Liver (tissue), 9 donors: Measurements from ENCODE around the gene CCDC92B. TPM values are rescaled to one million over a fixed set of nuclear protein-coding genes. Genes with fewer than 3 reads are reported as not detected.

Source experiments
- DNase-seq: peaks from one replicate; pipeline ENCODE4 v3.0.0-alpha.2; 2017; ENCODE audit warnings: low spot score
- H3K27ac ChIP-seq, 2 donors: one replicate each; pipeline ENCODE4 v1.7.0; 2013; ENCODE audit warnings: inconsistent platforms in 2 of 2, low read length in 2 of 2, control low read depth in 1 of 2, low read depth in 1 of 2, mild to moderate bottlenecking in 1 of 2
- H3K27me3 ChIP-seq, 4 donors: one replicate each; pipeline versions ENCODE4 v1.6.1 to v1.7.0; 2013; ENCODE audit warnings: low read length in 3 of 4, inconsistent platforms in 1 of 4, mild to moderate bottlenecking in 1 of 4, moderate library complexity in 1 of 4; ENCODE audit not compliant: control insufficient read depth in 4 of 4, insufficient read depth in 4 of 4
- H3K36me3 ChIP-seq, 4 donors: one replicate each; pipeline versions ENCODE4 v1.6.1 to v1.7.0; 2013; ENCODE audit warnings: low read length in 3 of 4, mild to moderate bottlenecking in 3 of 4, low read depth in 1 of 4, moderate library complexity in 1 of 4; ENCODE audit not compliant: control insufficient read depth in 4 of 4, insufficient read depth in 3 of 4
- H3K4me1 ChIP-seq, 4 donors: one replicate each; pipeline versions ENCODE4 v1.6.1 to v1.7.0; 2013; ENCODE audit warnings: low read length in 3 of 4, mild to moderate bottlenecking in 3 of 4, moderate library complexity in 1 of 4; ENCODE audit not compliant: control insufficient read depth in 4 of 4, insufficient read depth in 4 of 4
- H3K4me3 ChIP-seq, 3 donors: one replicate each; pipeline versions ENCODE4 v1.6.1 to v1.7.0; 2013; ENCODE audit warnings: low read length in 3 of 3, control low read depth in 1 of 3, low read depth in 1 of 3, mild to moderate bottlenecking in 1 of 3
- H3K9ac ChIP-seq, 2 donors: one replicate each; pipeline ENCODE4 v1.7.0; 2013; ENCODE audit warnings: low read length in 2 of 2, mild to moderate bottlenecking in 2 of 2, moderate library complexity in 2 of 2, control low read depth in 1 of 2, low read depth in 1 of 2
- H3K9me3 ChIP-seq, 4 donors: one replicate each; pipeline versions ENCODE4 v1.6.1 to v1.7.0; 2013; ENCODE audit warnings: low read length in 3 of 4; ENCODE audit not compliant: control insufficient read depth in 4 of 4
- EGR1 ChIP-seq, 2 donors: IDR thresholded peaks; 2 replicates each; pipeline ENCODE4 v1.6.1; 2016 to 2018; ENCODE audit warnings: antibody characterized with exemption in 2 of 2, low read depth in 2 of 2
- FOXA1 ChIP-seq: IDR thresholded peaks from 2 replicates; pipeline ENCODE4 v1.6.1; 2016; ENCODE audit warnings: antibody characterized with exemption
- FOXA2 ChIP-seq: IDR thresholded peaks from 2 replicates; pipeline ENCODE4 v1.6.1; 2016; ENCODE audit warnings: antibody characterized with exemption
- GABPA ChIP-seq, 2 donors: IDR thresholded peaks in 1 of 2; conservative IDR thresholded peaks in 1 of 2; 2 replicates each; pipeline ENCODE4 v1.6.1; 2016; ENCODE audit warnings: antibody characterized with exemption in 2 of 2, mild to moderate bottlenecking in 1 of 2, moderate library complexity in 1 of 2
- HNF4A ChIP-seq, 2 donors: conservative IDR thresholded peaks; 2 replicates each; pipeline ENCODE4 v1.6.1; 2016; ENCODE audit warnings: antibody characterized with exemption in 2 of 2, mild to moderate bottlenecking in 2 of 2
- HNF4G ChIP-seq: IDR thresholded peaks from 2 replicates; pipeline ENCODE4 v1.6.1; 2016; ENCODE audit warnings: antibody characterized with exemption
- JUND ChIP-seq, 2 donors: IDR thresholded peaks; 2 replicates each; pipeline ENCODE4 v1.6.1; 2016; ENCODE audit warnings: antibody characterized with exemption in 2 of 2
- NR2F2 ChIP-seq: IDR thresholded peaks from 2 replicates; pipeline ENCODE4 v1.6.1; 2016; ENCODE audit warnings: antibody characterized with exemption
- RAD21 ChIP-seq, 2 donors: IDR thresholded peaks; 2 replicates each; pipeline ENCODE4 v1.6.1; 2016; ENCODE audit warnings: antibody characterized with exemption in 2 of 2, mild to moderate bottlenecking in 2 of 2
- RXRA ChIP-seq, 2 donors: IDR thresholded peaks; 2 replicates each; pipeline ENCODE4 v1.6.1; 2017 to 2018; ENCODE audit warnings: antibody characterized with exemption in 2 of 2, mild to moderate bottlenecking in 1 of 2
- SP1 ChIP-seq: IDR thresholded peaks from 2 replicates; pipeline ENCODE4 v1.6.1; 2018; ENCODE audit warnings: antibody characterized with exemption, mild to moderate bottlenecking
- TAF1 ChIP-seq: conservative IDR thresholded peaks from 2 replicates; pipeline ENCODE4 v1.6.1; 2016; ENCODE audit warnings: antibody characterized with exemption, mild to moderate bottlenecking
- YY1 ChIP-seq: IDR thresholded peaks from 2 replicates; pipeline ENCODE4 v1.6.1; 2016; ENCODE audit warnings: antibody characterized with exemption, mild to moderate bottlenecking
- ZBTB33 ChIP-seq: IDR thresholded peaks from 2 replicates; pipeline ENCODE4 v1.6.1; 2016; ENCODE audit warnings: antibody characterized with exemption
- WGBS: extraction: QIAGEN DNeasy Blood & Tissue Kit; methylation state at CpG from one replicate; pipeline ENCODE4 v1.1.7; 2013; 5-methylcytosine and 5-hydroxymethylcytosine counted together
- polyA plus RNA-seq, 2 donors: library from polyadenylated mRNA; stranded (reverse) in 1 of 2; unstranded in 1 of 2; fragments of 200-250 nt in 1 of 2; fragments of >200 nt in 1 of 2; fragmentation: Nextera tagmentation in 1 of 2; extraction: Ambion mirVana in 1 of 2; gene quantifications; one replicate each; pipeline versions ENCODE4 v1.2.1 to v1.2.3, GENCODE V29; 2013 to 2015
- total RNA-seq, 2 donors: library from RNA; depleted of rRNA; stranded (reverse); fragments of >200 nt; gene quantifications; one replicate each; pipeline ENCODE4 v1.2.3, GENCODE V29; 2014
- TF ChIP-seq, protein P1 (sequence below): IDR thresholded peaks from 2 replicates; pipeline ENCODE4 v1.6.1; 2016; ENCODE audit warnings: antibody characterized with exemption
- TF ChIP-seq, protein P2 (sequence below): IDR thresholded peaks from 2 replicates; pipeline ENCODE4 v1.6.1; 2016; ENCODE audit warnings: antibody characterized with exemption
- TF ChIP-seq, protein P3 (sequence below): IDR thresholded peaks from 2 replicates; pipeline ENCODE4 v1.6.1; 2016; ENCODE audit warnings: antibody characterized with exemption, mild to moderate bottlenecking
- TF ChIP-seq, protein P4 (sequence below): fragments of 150-350 bp; IDR thresholded peaks from 2 replicates; pipeline ENCODE4 v1.5.1; 2017; ENCODE audit warnings: improper control_type of control experiment, low read depth, low read length; ENCODE audit not compliant: missing input control
- donor health status: healthy.
- donor health status: healthy.
- donor health status: healthy.
- donor health status: healthy.
- donor health status: healthy.

The CCDC92B gene
- total and polyA plus RNA-seq, 4 donors = not detected

DNA sequence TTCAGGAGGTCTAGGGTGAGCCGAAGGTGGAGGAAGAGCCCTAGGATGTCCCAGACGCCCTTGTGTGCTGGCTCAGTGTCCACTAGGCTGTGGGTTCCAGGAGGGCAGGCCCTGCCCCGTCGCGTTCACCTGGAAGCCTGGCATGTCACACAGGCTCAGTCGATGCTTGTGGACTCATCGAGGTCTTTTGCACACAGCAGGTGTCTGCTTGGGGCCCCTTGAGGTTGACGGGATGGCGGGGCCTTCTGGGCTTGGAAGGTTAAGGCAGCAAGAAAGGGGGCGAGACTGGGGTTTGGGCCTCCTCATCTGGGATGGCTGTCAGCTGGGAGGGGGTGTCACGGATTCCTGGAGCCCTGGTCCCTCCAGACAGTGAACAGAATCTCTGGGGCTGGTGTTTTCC is 48.7 kb upstream of the CCDC92B start (continued):
- TF ChIP-seq ZBTB33 (no peak), RAD21 (IDR thresholded peaks at IDR 0.05) (no peak), TAF1 (no peak), JUND (IDR thresholded peaks at IDR 0.05) (no peak), HNF4A (conservative IDR thresholded peaks at IDR 0.05) (no peak), YY1 (no peak)
- TF ChIP-seq, protein P1, sequence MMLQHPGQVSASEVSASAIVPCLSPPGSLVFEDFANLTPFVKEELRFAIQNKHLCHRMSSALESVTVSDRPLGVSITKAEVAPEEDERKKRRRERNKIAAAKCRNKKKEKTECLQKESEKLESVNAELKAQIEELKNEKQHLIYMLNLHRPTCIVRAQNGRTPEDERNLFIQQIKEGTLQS = no peak

DNA sequence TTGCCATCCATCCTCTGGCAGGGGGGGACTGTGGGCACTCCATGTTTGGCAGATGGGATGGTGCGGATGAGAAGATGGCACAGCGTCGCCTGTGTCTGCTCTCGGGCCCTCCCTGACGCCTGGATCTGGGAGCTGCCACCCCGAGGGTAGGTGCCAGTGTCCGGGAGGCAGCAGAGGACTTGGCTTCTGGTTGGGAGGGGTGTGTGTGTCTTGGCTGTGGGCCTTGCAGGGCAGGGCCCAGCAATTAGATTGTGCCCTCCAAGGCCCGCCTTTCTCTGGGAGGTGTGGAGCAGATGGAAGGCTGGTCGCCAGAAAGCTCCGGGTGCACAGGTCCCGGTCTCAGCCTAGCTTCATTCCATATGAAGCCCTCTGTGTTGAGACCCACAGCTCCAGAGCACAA is 48.2 kb upstream of the CCDC92B start:
- no peak for DNase-seq
- Histone ChIP-seq H3K4me1 (peaks cover 0 to 4% (median 0%) of the 10 kb centered on the region in 4 donors), H3K27ac (no peak overlapping the region), H3K9me3 (no peaks in the 10 kb centered on the region), H3K9ac (no peak overlapping the region), H3K36me3 (no peaks in the 10 kb centered on the region), H3K27me3 (no peaks in the 10 kb centered on the region), H3K4me3 (no peak overlapping the region)
- WGBS = 79% methylated on average over 11 of the region's 11 CpGs
- TF ChIP-seq ZBTB33 (no peak), JUND (IDR thresholded peaks at IDR 0.05) (no peak), FOXA1 (no peak), NR2F2 (no peak), SP1 (no peak), HNF4A (conservative IDR thresholded peaks at IDR 0.05) (no peak), GABPA (IDR thresholded peaks at IDR 0.05 in 1 of 2, conservative IDR thresholded peaks at IDR 0.05 in 1 of 2) (no peak), HNF4G (no peak), TAF1 (no peak), EGR1 (IDR thresholded peaks at IDR 0.05; ENCODE audit: low read depth in 2 of 2) (no peak), FOXA2 (no peak), RXRA (IDR thresholded peaks at IDR 0.05) (no peak)
- TF ChIP-seq, protein P2, sequence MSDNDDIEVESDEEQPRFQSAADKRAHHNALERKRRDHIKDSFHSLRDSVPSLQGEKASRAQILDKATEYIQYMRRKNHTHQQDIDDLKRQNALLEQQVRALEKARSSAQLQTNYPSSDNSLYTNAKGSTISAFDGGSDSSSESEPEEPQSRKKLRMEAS = no peak
- TF ChIP-seq, protein P1 = no peak
- TF ChIP-seq, protein P3, sequence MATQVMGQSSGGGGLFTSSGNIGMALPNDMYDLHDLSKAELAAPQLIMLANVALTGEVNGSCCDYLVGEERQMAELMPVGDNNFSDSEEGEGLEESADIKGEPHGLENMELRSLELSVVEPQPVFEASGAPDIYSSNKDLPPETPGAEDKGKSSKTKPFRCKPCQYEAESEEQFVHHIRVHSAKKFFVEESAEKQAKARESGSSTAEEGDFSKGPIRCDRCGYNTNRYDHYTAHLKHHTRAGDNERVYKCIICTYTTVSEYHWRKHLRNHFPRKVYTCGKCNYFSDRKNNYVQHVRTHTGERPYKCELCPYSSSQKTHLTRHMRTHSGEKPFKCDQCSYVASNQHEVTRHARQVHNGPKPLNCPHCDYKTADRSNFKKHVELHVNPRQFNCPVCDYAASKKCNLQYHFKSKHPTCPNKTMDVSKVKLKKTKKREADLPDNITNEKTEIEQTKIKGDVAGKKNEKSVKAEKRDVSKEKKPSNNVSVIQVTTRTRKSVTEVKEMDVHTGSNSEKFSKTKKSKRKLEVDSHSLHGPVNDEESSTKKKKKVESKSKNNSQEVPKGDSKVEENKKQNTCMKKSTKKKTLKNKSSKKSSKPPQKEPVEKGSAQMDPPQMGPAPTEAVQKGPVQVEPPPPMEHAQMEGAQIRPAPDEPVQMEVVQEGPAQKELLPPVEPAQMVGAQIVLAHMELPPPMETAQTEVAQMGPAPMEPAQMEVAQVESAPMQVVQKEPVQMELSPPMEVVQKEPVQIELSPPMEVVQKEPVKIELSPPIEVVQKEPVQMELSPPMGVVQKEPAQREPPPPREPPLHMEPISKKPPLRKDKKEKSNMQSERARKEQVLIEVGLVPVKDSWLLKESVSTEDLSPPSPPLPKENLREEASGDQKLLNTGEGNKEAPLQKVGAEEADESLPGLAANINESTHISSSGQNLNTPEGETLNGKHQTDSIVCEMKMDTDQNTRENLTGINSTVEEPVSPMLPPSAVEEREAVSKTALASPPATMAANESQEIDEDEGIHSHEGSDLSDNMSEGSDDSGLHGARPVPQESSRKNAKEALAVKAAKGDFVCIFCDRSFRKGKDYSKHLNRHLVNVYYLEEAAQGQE = no peak
- TF ChIP-seq, protein P4, sequence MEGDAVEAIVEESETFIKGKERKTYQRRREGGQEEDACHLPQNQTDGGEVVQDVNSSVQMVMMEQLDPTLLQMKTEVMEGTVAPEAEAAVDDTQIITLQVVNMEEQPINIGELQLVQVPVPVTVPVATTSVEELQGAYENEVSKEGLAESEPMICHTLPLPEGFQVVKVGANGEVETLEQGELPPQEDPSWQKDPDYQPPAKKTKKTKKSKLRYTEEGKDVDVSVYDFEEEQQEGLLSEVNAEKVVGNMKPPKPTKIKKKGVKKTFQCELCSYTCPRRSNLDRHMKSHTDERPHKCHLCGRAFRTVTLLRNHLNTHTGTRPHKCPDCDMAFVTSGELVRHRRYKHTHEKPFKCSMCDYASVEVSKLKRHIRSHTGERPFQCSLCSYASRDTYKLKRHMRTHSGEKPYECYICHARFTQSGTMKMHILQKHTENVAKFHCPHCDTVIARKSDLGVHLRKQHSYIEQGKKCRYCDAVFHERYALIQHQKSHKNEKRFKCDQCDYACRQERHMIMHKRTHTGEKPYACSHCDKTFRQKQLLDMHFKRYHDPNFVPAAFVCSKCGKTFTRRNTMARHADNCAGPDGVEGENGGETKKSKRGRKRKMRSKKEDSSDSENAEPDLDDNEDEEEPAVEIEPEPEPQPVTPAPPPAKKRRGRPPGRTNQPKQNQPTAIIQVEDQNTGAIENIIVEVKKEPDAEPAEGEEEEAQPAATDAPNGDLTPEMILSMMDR = no peak
